ACHN (cell line): ENCODE data around the gene GPR101.

Source experiments
- DNase-seq: peaks from one replicate; pipeline ENCODE4 v3.0.0-alpha.2; 2015
- in situ Hi-C: cut with HindIII; loops from 2 replicates; pipeline ENCODE4 v1.10.0; 2017; ENCODE audit warnings: low sequenced_read_pairs, low pct_ligation_motif_present, low pct_unique_long_range_greater_than_20kb

Gene GPR101

GRCh38 chrX:137033774-137034507 is at the start of gene GPR101:
Gene GPR101 (minus strand): TSS chrX:137033995. CDS start chrX:137031674, 2,321 bp downstream.
- DNase-seq: no peak
- in situ Hi-C loops: no loop called here

- no peak for DNase-seq
- in situ Hi-C loops: no loop called here
Measured at GRCh38 chrX:137081239-137081638, 47.4 kb upstream of the GPR101 start.

GRCh38 chrX:137072396-137072795 is 38.6 kb upstream of the GPR101 start:
- DNase-seq: no peak
- in situ Hi-C loops: no loop called here

- in situ Hi-C loops: no loop called here
- no peak for DNase-seq
Measured at GRCh38 chrX:137071596-137071995, 37.8 kb upstream of the GPR101 start.

GRCh38 chrX:137067147-137067546 is 33.4 kb upstream of the GPR101 start:
- DNase-seq: no peak
- in situ Hi-C loops: no loop called here

- in situ Hi-C loops: no loop called here
- no peak for DNase-seq
Measured at GRCh38 chrX:137062915-137063617, 29.3 kb upstream of the GPR101 start.

GRCh38 chrX:137058339-137059127 is 24.7 kb upstream of the GPR101 start:
- in situ Hi-C loops: no loop called here
- DNase-seq: no peak

- in situ Hi-C loops: no loop called here
- no peak for DNase-seq
Measured at GRCh38 chrX:137052643-137053235, 18.9 kb upstream of the GPR101 start.

GRCh38 chrX:137051978-137052642 is 18.3 kb upstream of the GPR101 start:
- in situ Hi-C loops: no loop called here
- DNase-seq: peak; percentile 40

GRCh38 chrX:137044893-137045292 is 11.1 kb upstream of the GPR101 start:
- in situ Hi-C loops: no loop called here

GRCh38 chrX:137043736-137044135 is 9.9 kb upstream of the GPR101 start:
- in situ Hi-C loops: no loop called here
- DNase-seq: no peak

More at GRCh38 chrX:137044893-137045292, 11.1 kb upstream of the GPR101 start:
- no peak for DNase-seq

- in situ Hi-C loops: no loop called here
- DNase-seq: no peak
Measured at GRCh38 chrX:137041329-137041728, 7.5 kb upstream of the GPR101 start.

- no peak for DNase-seq
Measured at GRCh38 chrX:137040113-137040794, 6.5 kb upstream of the GPR101 start.

GRCh38 chrX:137034508-137034872 is 695 bp upstream of the GPR101 start:
- in situ Hi-C loops: no loop called here
- DNase-seq: no peak

More at GRCh38 chrX:137040113-137040794, 6.5 kb upstream of the GPR101 start:
- in situ Hi-C loops: no loop called here

GRCh38 chrX:137032841-137033773 is 688 bp downstream of the GPR101 start:
- no peak for DNase-seq
- in situ Hi-C loops: no loop called here

- DNase-seq: no peak
- in situ Hi-C loops: no loop called here
Measured at GRCh38 chrX:137032341-137032694, 1.5 kb downstream of the GPR101 start.
